Keratinocyte (primary cell): ENCODE measurements around the gene CDH8. TPM values are rescaled to one million over a fixed set of nuclear protein-coding genes. Genes with fewer than 3 reads are reported as not detected.

Experiments used
- DNase-seq: peaks from one replicate; pipeline ENCODE4 v3.0.0-alpha.2; 2011; ENCODE audit warnings: low read depth, missing footprints, low spot score
- FAIRE-seq: peaks from 2 replicates; lab custom pipeline; 2011; peaks lifted over from hg19 to GRCh38; lab: Jason Lieb, UNC
- H2AFZ ChIP-seq: 2 replicates; pipeline ENCODE4 v1.6.0; 2012; ENCODE audit warnings: low read length, control low read depth, inconsistent platforms; ENCODE audit not compliant: control insufficient read depth
- H3K27ac ChIP-seq: 2 replicates; pipeline ENCODE4 v1.5.1; 2011; ENCODE audit warnings: low read length; ENCODE audit not compliant: control insufficient read depth, insufficient read depth
- H3K27me3 ChIP-seq: 3 replicates; pipeline ENCODE4 v1.6.0; 2011; ENCODE audit warnings: low read length; ENCODE audit not compliant: control insufficient read depth, insufficient read depth; ENCODE audit errors: extremely low read depth
- H3K36me3 ChIP-seq, 2 experiments: 2 replicates in 1 of 2; 3 replicates in 1 of 2; pipeline ENCODE4 v1.5.1; 2011; ENCODE audit warnings: low read length in 2 of 2, mild to moderate bottlenecking in 1 of 2; ENCODE audit not compliant: control insufficient read depth in 2 of 2, insufficient read depth in 2 of 2; ENCODE audit errors: extremely low read depth in 1 of 2
- H3K4me1 ChIP-seq: 3 replicates; pipeline ENCODE4 v1.5.1; 2011; ENCODE audit warnings: low read length; ENCODE audit not compliant: control insufficient read depth, insufficient read depth; ENCODE audit errors: extremely low read depth
- H3K4me2 ChIP-seq: 3 replicates; pipeline ENCODE4 v1.6.0; 2011; ENCODE audit warnings: low read depth, low read length; ENCODE audit not compliant: control insufficient read depth, insufficient read depth; ENCODE audit errors: extremely low read depth
- H3K4me3 ChIP-seq, 3 experiments: fragments of 200-600 bp in 1 of 3; sonication (generic) in 1 of 3; 2 replicates in 2 of 3; 3 replicates in 1 of 3; pipeline ENCODE4 v1.5.1; 2011 to 2016; ENCODE audit warnings: low read length in 3 of 3, mild to moderate bottlenecking in 3 of 3, control low read depth in 2 of 3, inconsistent platforms in 1 of 3, low read depth in 1 of 3, mixed read lengths in 1 of 3, mixed run types in 1 of 3, moderate library complexity in 1 of 3; ENCODE audit not compliant: control insufficient read depth in 2 of 3, insufficient read depth in 2 of 3; ENCODE audit errors: extremely low read depth in 1 of 3
- H3K79me2 ChIP-seq: 2 replicates; pipeline ENCODE4 v1.6.0; 2012; ENCODE audit warnings: low read length; ENCODE audit not compliant: control insufficient read depth, insufficient read depth
- H3K9ac ChIP-seq: 3 replicates; pipeline ENCODE4 v1.6.0; 2011; ENCODE audit warnings: low read length; ENCODE audit not compliant: control insufficient read depth, insufficient read depth; ENCODE audit errors: extremely low read depth
- H3K9me1 ChIP-seq: 3 replicates; pipeline ENCODE4 v1.6.0; 2011; ENCODE audit warnings: low read length; ENCODE audit not compliant: control insufficient read depth, insufficient read depth; ENCODE audit errors: extremely low read depth
- H3K9me3 ChIP-seq: 2 replicates; pipeline ENCODE4 v1.5.1; 2012; ENCODE audit warnings: low read depth, low read length; ENCODE audit not compliant: control insufficient read depth
- H4K20me1 ChIP-seq: 3 replicates; pipeline ENCODE4 v1.6.0; 2011; ENCODE audit warnings: low read length; ENCODE audit not compliant: control insufficient read depth, insufficient read depth; ENCODE audit errors: extremely low read depth
- CTCF ChIP-seq, 3 experiments: IDR thresholded peaks in 1 of 3; conservative IDR thresholded peaks in 1 of 3; optimal IDR thresholded peaks in 1 of 3; 2 replicates in 2 of 3; 3 replicates in 1 of 3; pipeline versions ENCODE3 to v1.5.1; 2011; ENCODE audit warnings: low read length in 3 of 3, mild to moderate bottlenecking in 3 of 3, moderate library complexity in 2 of 3, control low read depth in 1 of 3, inconsistent platforms in 1 of 3; ENCODE audit not compliant: insufficient read depth in 2 of 3; ENCODE audit errors: extremely low read depth in 1 of 3
- EZH2 ChIP-seq: IDR thresholded peaks from one replicate; pipeline ENCODE4 v1.6.1; 2012; ENCODE audit warnings: inconsistent platforms, mild to moderate bottlenecking, low read length, moderate library complexity
- dilution Hi-C: fragments of 300-500 bp; cut with MboI; formaldehyde crosslinking; loops from one replicate; pipeline ENCODE4 v1.7.0; 2020; ENCODE audit warnings: low sequenced_read_pairs; ENCODE audit not compliant: extremely low pct_ligation_motif_present
- polyA plus RNA-seq, 5 experiments: library from polyadenylated mRNA; depleted of rRNA in 3 of 5; stranded (reverse) in 3 of 5; stranded (forward) in 1 of 5; unstranded in 1 of 5; fragments of >200 nt; gene quantifications; 1 replicate in 1 of 5; 2 replicates in 3 of 5; 3 replicates in 1 of 5; pipeline versions ENCODE4 v1.2.1 to v1.2.3, GENCODE V29; 2011 to 2012; ENCODE audit warnings: missing spikeins in 2 of 5, low read depth in 1 of 5, low replicate concordance in 1 of 5

The CDH8 gene
- polyA plus RNA-seq, 1 donor (not counting 4 experiments of a cell fraction or from before 2014, with no cell fraction given), result 0.18 TPM

- no peaks in the 10 kb centered on the region for H3K9me3 ChIP-seq
- dilution Hi-C loops, result no loop called here
- H3K9me1 ChIP-seq, result no peaks in the 10 kb centered on the region
- FAIRE-seq (no peak), DNase-seq (no peak)
- no peaks in the 10 kb centered on the region for H3K4me1 ChIP-seq
- H3K36me3 ChIP-seq, result no peaks in the 10 kb centered on the region
- no peak overlapping the region for H3K9ac ChIP-seq
- no peaks in the 10 kb centered on the region for H3K27me3 ChIP-seq
- H2AFZ ChIP-seq, result no peak overlapping the region
- no peaks in the 10 kb centered on the region for H3K79me2 ChIP-seq
- no peak overlapping the region for H3K4me3 ChIP-seq
- H3K4me2 ChIP-seq, result no peak overlapping the region
- TF ChIP-seq EZH2 (no peak), CTCF (optimal IDR thresholded peaks at IDR 0.05 in 1 of 3, IDR thresholded peaks at IDR 0.05 in 1 of 3, conservative IDR thresholded peaks at IDR 0.05 in 1 of 3; ENCODE audit: extremely low read depth in 1 of 3, insufficient read depth in 2 of 3, low read length in 3 of 3) (no peak)
- H3K27ac ChIP-seq, result no peak overlapping the region
- H4K20me1 ChIP-seq, result no peaks in the 10 kb centered on the region
Observed at GRCh38 chr16:61998460-61998859, 37.8 kb downstream of the CDH8 start.

- H3K4me3 ChIP-seq, result no peak overlapping the region
- no peak overlapping the region for H3K9ac ChIP-seq
- no peak overlapping the region for H3K27ac ChIP-seq
- TF ChIP-seq EZH2 (no peak), CTCF (optimal IDR thresholded peaks at IDR 0.05 in 1 of 3, IDR thresholded peaks at IDR 0.05 in 1 of 3, conservative IDR thresholded peaks at IDR 0.05 in 1 of 3; ENCODE audit: extremely low read depth in 1 of 3, insufficient read depth in 2 of 3, low read length in 3 of 3) (no peak)
- no peak for DNase-seq
- no peak overlapping the region for H3K4me2 ChIP-seq
- H3K9me1 ChIP-seq, result no peaks in the 10 kb centered on the region
- no peaks in the 10 kb centered on the region for H3K27me3 ChIP-seq
- no peaks in the 10 kb centered on the region for H3K4me1 ChIP-seq
- FAIRE-seq, result no peak
- no peaks in the 10 kb centered on the region for H4K20me1 ChIP-seq
- no peak overlapping the region for H2AFZ ChIP-seq
- no peaks in the 10 kb centered on the region for H3K9me3 ChIP-seq
- no peaks in the 10 kb centered on the region for H3K36me3 ChIP-seq
- dilution Hi-C loops, result no loop called here
- no peaks in the 10 kb centered on the region for H3K79me2 ChIP-seq
Observed at GRCh38 chr16:61993108-61993507, 43.1 kb downstream of the CDH8 start.
